GM12878 (cell line): ENCODE measurements around the gene NLGN1. TPM values are rescaled to one million over a fixed set of nuclear protein-coding genes. Genes with fewer than 3 reads are reported as not detected.

Source experiments
- ATAC-seq: fragments of 200-7000 bp; cut with Tn5 transposase; 3 replicates; pipeline ENCODE4 v1.9.1; 2020; ENCODE audit warnings: mild to moderate bottlenecking, moderate library complexity
- BruUV-seq: library from RNA; stranded (reverse); fragments of 400-500 nt; replicated peaks from 2 replicates; lab custom pipeline; 2021; lab: Mats Ljungman, UMichigan
- CTCF ChIA-PET: fragments of 300-600 bp; sonication (Branson Sonifier 250); formaldehyde crosslinking; extraction: SDS; loops from one replicate; lab custom pipeline; 2021; ENCODE audit warnings: inconsistent platforms; lab: Yijun Ruan, JAX
- POLR2A ChIA-PET: fragments of 350-600 bp; formaldehyde crosslinking; extraction: SDS; loops from one replicate; lab custom pipeline; 2021; ENCODE audit warnings: inconsistent platforms; lab: Charles Lee
- RAD21 ChIA-PET: fragments of 300-600 bp; sonication (Branson Sonifier 250); formaldehyde crosslinking; loops from one replicate; lab custom pipeline; 2023; ENCODE audit warnings: antibody characterized with exemption; ENCODE audit not compliant: unreplicated experiment; lab: Charles Lee
- SMC1A ChIA-PET: fragments of 300-600 bp; sonication (Branson Sonifier 250); formaldehyde crosslinking; loops from one replicate; lab custom pipeline; 2023; ENCODE audit not compliant: unreplicated experiment, uncharacterized antibody; lab: Charles Lee
- DNase-seq: peaks from one replicate; pipeline ENCODE4 v3.0.0-alpha.2; 2011; ENCODE audit warnings: low read depth, low spot score
- FAIRE-seq: peaks from 3 replicates; lab custom pipeline; 2011; peaks lifted over from hg19 to GRCh38; lab: Jason Lieb, UNC
- H2AFZ ChIP-seq: 2 replicates; pipeline ENCODE4 v1.6.0; 2011; ENCODE audit warnings: low read depth, low read length, control low read depth; ENCODE audit not compliant: control insufficient read depth
- H3K27ac ChIP-seq: 2 replicates; pipeline ENCODE4 v1.5.1; 2011; ENCODE audit warnings: control low read depth; ENCODE audit not compliant: control insufficient read depth, insufficient read depth
- H3K27me3 ChIP-seq, 2 experiments: replicated peaks in 1 of 2; 2 replicates each; pipeline versions ENCODE4 v1.6.0 to v1.6.1; 2011; ENCODE audit warnings: low read length in 1 of 2; ENCODE audit not compliant: control insufficient read depth in 2 of 2, insufficient read depth in 2 of 2
- H3K36me3 ChIP-seq, 2 experiments: 2 replicates each; pipeline ENCODE4 v1.5.1; 2011; ENCODE audit warnings: low read length in 1 of 2; ENCODE audit not compliant: control insufficient read depth in 2 of 2, insufficient read depth in 2 of 2
- H3K4me1 ChIP-seq: 2 replicates; pipeline ENCODE4 v1.6.1; 2011; ENCODE audit warnings: mild to moderate bottlenecking, low read length, moderate library complexity, mixed read lengths; ENCODE audit not compliant: control insufficient read depth, insufficient read depth
- H3K4me2 ChIP-seq: 2 replicates; pipeline ENCODE4 v1.6.0; 2011; ENCODE audit warnings: control low read depth; ENCODE audit not compliant: control insufficient read depth, insufficient read depth
- H3K4me3 ChIP-seq: fragments of 200-600 bp; sonication (generic); 2 replicates; pipeline ENCODE4 v1.5.1; 2016
- H3K79me2 ChIP-seq: 2 replicates; pipeline ENCODE4 v1.6.0; 2011; ENCODE audit warnings: low read length; ENCODE audit not compliant: control insufficient read depth, insufficient read depth
- H3K9ac ChIP-seq: 2 replicates; pipeline ENCODE4 v1.8.0; 2011; ENCODE audit warnings: low read length, control low read depth, mixed read lengths; ENCODE audit not compliant: control insufficient read depth, insufficient read depth
- H3K9me3 ChIP-seq: replicated peaks from 3 replicates; pipeline ENCODE4 v1.5.1; 2011; ENCODE audit warnings: mild to moderate bottlenecking, low read length; ENCODE audit not compliant: control insufficient read depth, insufficient read depth
- H4K20me1 ChIP-seq: 2 replicates; pipeline ENCODE4 v1.6.0; 2011; ENCODE audit not compliant: control insufficient read depth, insufficient read depth
- BMI1 ChIP-seq: fragments of 450-650 bp; IDR thresholded peaks from 2 replicates; pipeline ENCODE4 v1.6.1; 2016; ENCODE audit warnings: mild to moderate bottlenecking, moderate library complexity, borderline replicate concordance
- KAT2A ChIP-seq: conservative IDR thresholded peaks from 2 replicates; pipeline ENCODE4 v1.6.1; 2011; ENCODE audit warnings: low read depth, low read length; ENCODE audit not compliant: control insufficient read depth
- KLF5 ChIP-seq: fragments of 450-650 bp; IDR thresholded peaks from 2 replicates; pipeline ENCODE4 v1.6.1; 2014; ENCODE audit warnings: mild to moderate bottlenecking; ENCODE audit not compliant: partially characterized antibody
- MEF2A ChIP-seq: IDR thresholded peaks from 2 replicates; pipeline ENCODE4 v1.6.1; 2011; ENCODE audit warnings: low read depth, mild to moderate bottlenecking, low read length, moderate library complexity; ENCODE audit not compliant: insufficient read depth
- PAX5 ChIP-seq: IDR thresholded peaks from 2 replicates; pipeline ENCODE4 v1.6.1; 2011; ENCODE audit warnings: low read depth, low read length, borderline replicate concordance
- RFX5 ChIP-seq: IDR thresholded peaks from 2 replicates; pipeline ENCODE4 v1.6.1; 2011; ENCODE audit warnings: low read depth, low read length, improper control_type of control experiment
- SUPT20H ChIP-seq: IDR thresholded peaks from 2 replicates; pipeline ENCODE4 v1.6.1; 2011; ENCODE audit warnings: low read depth, mild to moderate bottlenecking, low read length, moderate library complexity, borderline replicate concordance; ENCODE audit not compliant: control insufficient read depth
- SUZ12 ChIP-seq: fragments of 200-600 bp; sonication (generic); IDR thresholded peaks from one replicate; pipeline ENCODE4 v1.6.1; 2018; ENCODE audit warnings: antibody characterized with exemption, mild to moderate bottlenecking; ENCODE audit not compliant: unreplicated experiment
- ZNF24 ChIP-seq: fragments of 450-650 bp; IDR thresholded peaks from 2 replicates; pipeline ENCODE4 v1.6.1; 2017; ENCODE audit warnings: antibody characterized with exemption, mild to moderate bottlenecking
- WGBS: methylation state at CpG from one replicate; pipeline ENCODE4 v1.1.6; 2016; ENCODE audit warnings: low lambda C conversion rate; ENCODE audit not compliant: insufficient replicate concordance, insufficient coverage; ENCODE audit errors: missing lambda C conversion rate; 5-methylcytosine and 5-hydroxymethylcytosine counted together
- in situ Hi-C: fragments of 300-500 bp; cut with MboI; formaldehyde crosslinking; loops from 9 replicates; pipeline ENCODE4 v1.14.3; 2018; ENCODE audit warnings: mixed read lengths
- intact Hi-C: fragments of 100-400 bp; cut with micrococcal nuclease; formaldehyde crosslinking; loops from one replicate; pipeline ENCODE4 v1.14.2; 2022; ENCODE audit not compliant: unreplicated experiment
- polyA plus RNA-seq, 11 experiments: library from polyadenylated mRNA; depleted of rRNA in 4 of 11; unstranded in 6 of 11; stranded (reverse) in 5 of 11; fragments of >200 nt; fragmentation: Nextera tagmentation in 4 of 11; fragmentation: Illumina TruSeq in 1 of 11; extraction: Ambion mirVana in 4 of 11; extraction: Trizol in 1 of 11; gene quantifications; 1 replicate in 1 of 11; 2 replicates in 10 of 11; pipeline versions ENCODE4 v1.2.1 to v1.2.3, GENCODE V29; 2011 to 2016; ENCODE audit warnings: inconsistent platforms in 2 of 11, missing spikeins in 2 of 11, low read depth in 1 of 11
- total RNA-seq, 4 experiments: library from RNA; depleted of rRNA in 3 of 4; stranded (reverse); fragments of >200 nt in 3 of 4; fragmentation: Illumina TruSeq in 1 of 4; extraction: Trizol in 1 of 4; gene quantifications; 2 replicates each; pipeline versions ENCODE4 v1.2.1 to v1.2.3, GENCODE V29; 2013 to 2021
- TF ChIP-seq, protein P1 (sequence below): fragments of 150-350 bp; IDR thresholded peaks from 2 replicates; pipeline ENCODE4 v1.6.1; 2014; ENCODE audit warnings: mild to moderate bottlenecking, low read depth, low read length
- TF ChIP-seq, protein P2 (sequence below): IDR thresholded peaks from 2 replicates; pipeline ENCODE4 v1.6.1; 2012; ENCODE audit warnings: low read depth, low read length, improper control_type of control experiment
- TF ChIP-seq, protein P3 (sequence below): fragments of 450-650 bp; formaldehyde crosslinking; IDR thresholded peaks from 2 replicates; pipeline ENCODE4 v1.4.0; 2020; ENCODE audit warnings: mild to moderate bottlenecking, moderate library complexity

Gene NLGN1
- total and polyA plus RNA-seq, 10 of the 15 experiments (the other 5 are each of a cell fraction or from before 2014, with no cell fraction given): not detected

DNA sequence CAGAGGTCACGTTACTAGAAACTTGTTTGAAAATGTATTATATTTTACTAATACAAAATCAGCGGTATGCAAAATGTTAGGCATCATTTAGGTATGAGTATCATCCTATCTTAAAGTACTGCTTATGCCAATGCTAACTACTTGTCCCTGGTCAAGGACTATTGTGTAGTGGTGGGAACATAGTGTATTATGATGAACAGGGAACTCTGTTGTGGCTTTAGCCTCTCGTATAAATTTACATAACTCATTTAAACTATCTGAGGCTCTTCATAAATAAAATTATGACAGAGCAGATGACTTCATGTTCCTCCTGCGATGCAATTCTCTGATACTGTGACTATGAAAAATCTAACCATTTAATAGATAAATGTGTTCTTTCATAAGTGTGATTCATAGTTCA is 451.9 kb downstream of the NLGN1 start:
- no peaks in the 10 kb centered on the region for H3K4me1 ChIP-seq
- no peak overlapping the region for H2AFZ ChIP-seq
- CTCF ChIA-PET: no interaction called here
- no peaks in the 10 kb centered on the region for H3K36me3 ChIP-seq
- H3K4me2 ChIP-seq: no peak overlapping the region
- no peak overlapping the region for H3K9ac ChIP-seq
- ATAC-seq (no peak), FAIRE-seq (no peak), DNase-seq (no peak)
- SMC1A ChIA-PET: no interaction called here
- H4K20me1 ChIP-seq: no peaks in the 10 kb centered on the region
- no peak overlapping the region for H3K4me3 ChIP-seq
- TF ChIP-seq, protein P1, sequence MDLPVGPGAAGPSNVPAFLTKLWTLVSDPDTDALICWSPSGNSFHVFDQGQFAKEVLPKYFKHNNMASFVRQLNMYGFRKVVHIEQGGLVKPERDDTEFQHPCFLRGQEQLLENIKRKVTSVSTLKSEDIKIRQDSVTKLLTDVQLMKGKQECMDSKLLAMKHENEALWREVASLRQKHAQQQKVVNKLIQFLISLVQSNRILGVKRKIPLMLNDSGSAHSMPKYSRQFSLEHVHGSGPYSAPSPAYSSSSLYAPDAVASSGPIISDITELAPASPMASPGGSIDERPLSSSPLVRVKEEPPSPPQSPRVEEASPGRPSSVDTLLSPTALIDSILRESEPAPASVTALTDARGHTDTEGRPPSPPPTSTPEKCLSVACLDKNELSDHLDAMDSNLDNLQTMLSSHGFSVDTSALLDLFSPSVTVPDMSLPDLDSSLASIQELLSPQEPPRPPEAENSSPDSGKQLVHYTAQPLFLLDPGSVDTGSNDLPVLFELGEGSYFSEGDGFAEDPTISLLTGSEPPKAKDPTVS: no peak
- TF ChIP-seq ZNF24 (no peak), KAT2A (no peak), BMI1 (no peak), MEF2A (no peak), KLF5 (no peak), PAX5 (no peak), RFX5 (no peak), SUPT20H (no peak), SUZ12 (no peak)
- TF ChIP-seq, protein P2, sequence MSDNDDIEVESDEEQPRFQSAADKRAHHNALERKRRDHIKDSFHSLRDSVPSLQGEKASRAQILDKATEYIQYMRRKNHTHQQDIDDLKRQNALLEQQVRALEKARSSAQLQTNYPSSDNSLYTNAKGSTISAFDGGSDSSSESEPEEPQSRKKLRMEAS: no peak
- TF ChIP-seq, protein P3, sequence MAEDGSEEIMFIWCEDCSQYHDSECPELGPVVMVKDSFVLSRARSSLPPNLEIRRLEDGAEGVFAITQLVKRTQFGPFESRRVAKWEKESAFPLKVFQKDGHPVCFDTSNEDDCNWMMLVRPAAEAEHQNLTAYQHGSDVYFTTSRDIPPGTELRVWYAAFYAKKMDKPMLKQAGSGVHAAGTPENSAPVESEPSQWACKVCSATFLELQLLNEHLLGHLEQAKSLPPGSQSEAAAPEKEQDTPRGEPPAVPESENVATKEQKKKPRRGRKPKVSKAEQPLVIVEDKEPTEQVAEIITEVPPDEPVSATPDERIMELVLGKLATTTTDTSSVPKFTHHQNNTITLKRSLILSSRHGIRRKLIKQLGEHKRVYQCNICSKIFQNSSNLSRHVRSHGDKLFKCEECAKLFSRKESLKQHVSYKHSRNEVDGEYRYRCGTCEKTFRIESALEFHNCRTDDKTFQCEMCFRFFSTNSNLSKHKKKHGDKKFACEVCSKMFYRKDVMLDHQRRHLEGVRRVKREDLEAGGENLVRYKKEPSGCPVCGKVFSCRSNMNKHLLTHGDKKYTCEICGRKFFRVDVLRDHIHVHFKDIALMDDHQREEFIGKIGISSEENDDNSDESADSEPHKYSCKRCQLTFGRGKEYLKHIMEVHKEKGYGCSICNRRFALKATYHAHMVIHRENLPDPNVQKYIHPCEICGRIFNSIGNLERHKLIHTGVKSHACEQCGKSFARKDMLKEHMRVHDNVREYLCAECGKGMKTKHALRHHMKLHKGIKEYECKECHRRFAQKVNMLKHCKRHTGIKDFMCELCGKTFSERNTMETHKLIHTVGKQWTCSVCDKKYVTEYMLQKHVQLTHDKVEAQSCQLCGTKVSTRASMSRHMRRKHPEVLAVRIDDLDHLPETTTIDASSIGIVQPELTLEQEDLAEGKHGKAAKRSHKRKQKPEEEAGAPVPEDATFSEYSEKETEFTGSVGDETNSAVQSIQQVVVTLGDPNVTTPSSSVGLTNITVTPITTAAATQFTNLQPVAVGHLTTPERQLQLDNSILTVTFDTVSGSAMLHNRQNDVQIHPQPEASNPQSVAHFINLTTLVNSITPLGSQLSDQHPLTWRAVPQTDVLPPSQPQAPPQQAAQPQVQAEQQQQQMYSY (CRISPR knock-in tag): no peak
- BruUV-seq: no TSS peak
- H3K27ac ChIP-seq: no peak overlapping the region
- POLR2A ChIA-PET: no interaction called here
- H3K9me3 ChIP-seq: no peaks in the 10 kb centered on the region
- in situ Hi-C loops (no loop called here), intact Hi-C loops (no loop called here)
- 18% methylated on average over 4 of the region's 4 CpGs for WGBS
- H3K27me3 ChIP-seq: no peaks in the 10 kb centered on the region
- no peaks in the 10 kb centered on the region for H3K79me2 ChIP-seq
- RAD21 ChIA-PET: no interaction called here
